Cardiac fibroblast (primary cell): ENCODE data around the gene BMPR1A.

Experiments
- DNase-seq, 2 donors: peaks; one replicate each; pipeline versions ENCODE4 v3.0.0 to v3.0.0-alpha.2; 2010; ENCODE audit warnings: low read depth in 2 of 2
- H3K4me3 ChIP-seq, 2 donors: replicated peaks in 1 of 2; 1 replicate in 1 of 2; 2 replicates in 1 of 2; pipeline ENCODE4 v1.5.1; 2011; ENCODE audit warnings: low read depth in 2 of 2, low read length in 2 of 2, mild to moderate bottlenecking in 2 of 2, moderate library complexity in 1 of 2
- TF ChIP-seq, protein P1 (sequence below): IDR thresholded peaks from one replicate; pipeline ENCODE4 v1.5.1; 2011; ENCODE audit warnings: low read depth, mild to moderate bottlenecking, low read length, inconsistent platforms

Gene BMPR1A

DNA sequence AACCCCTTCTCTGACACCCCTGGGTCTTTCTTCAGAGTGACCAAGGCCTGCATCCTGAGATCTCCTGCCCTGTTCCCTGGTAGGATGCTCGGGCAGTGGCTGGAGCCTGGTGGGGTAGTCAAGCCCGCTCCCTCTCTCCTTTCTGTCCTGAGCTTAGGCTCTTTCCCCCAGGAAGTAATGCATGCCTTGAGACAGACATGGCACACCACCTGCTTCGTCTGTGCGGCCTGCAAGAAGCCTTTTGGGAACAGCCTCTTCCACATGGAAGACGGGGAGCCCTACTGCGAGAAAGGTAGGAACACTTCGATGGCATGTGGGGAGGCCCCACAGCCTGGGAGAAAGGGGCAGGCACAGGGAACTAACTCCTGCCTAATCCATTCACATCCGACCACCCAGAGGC, 37.9 kb upstream of the BMPR1A start:
- no peak overlapping the region for H3K4me3 ChIP-seq
- TF ChIP-seq, protein P1, sequence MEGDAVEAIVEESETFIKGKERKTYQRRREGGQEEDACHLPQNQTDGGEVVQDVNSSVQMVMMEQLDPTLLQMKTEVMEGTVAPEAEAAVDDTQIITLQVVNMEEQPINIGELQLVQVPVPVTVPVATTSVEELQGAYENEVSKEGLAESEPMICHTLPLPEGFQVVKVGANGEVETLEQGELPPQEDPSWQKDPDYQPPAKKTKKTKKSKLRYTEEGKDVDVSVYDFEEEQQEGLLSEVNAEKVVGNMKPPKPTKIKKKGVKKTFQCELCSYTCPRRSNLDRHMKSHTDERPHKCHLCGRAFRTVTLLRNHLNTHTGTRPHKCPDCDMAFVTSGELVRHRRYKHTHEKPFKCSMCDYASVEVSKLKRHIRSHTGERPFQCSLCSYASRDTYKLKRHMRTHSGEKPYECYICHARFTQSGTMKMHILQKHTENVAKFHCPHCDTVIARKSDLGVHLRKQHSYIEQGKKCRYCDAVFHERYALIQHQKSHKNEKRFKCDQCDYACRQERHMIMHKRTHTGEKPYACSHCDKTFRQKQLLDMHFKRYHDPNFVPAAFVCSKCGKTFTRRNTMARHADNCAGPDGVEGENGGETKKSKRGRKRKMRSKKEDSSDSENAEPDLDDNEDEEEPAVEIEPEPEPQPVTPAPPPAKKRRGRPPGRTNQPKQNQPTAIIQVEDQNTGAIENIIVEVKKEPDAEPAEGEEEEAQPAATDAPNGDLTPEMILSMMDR, result no peak
- no peak for DNase-seq

DNA sequence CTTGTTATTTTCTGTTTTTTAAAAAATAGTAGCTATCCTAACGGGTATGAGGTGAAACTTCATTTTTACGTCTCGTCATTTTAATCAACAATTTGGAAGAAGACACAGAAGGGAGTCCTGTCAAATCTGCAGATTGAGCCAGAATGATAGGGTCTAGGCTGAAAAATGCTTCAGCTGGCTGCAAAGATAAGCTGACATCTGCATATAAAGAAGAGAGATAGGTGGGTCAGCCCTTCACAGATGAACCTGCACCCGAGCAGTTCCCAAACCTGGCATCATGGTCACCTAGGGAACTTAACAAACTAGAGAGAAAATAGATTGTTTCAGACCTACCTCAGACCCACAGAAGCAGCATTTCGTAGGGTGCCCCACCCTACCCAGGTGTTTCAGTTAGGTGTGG, 35.2 kb upstream of the BMPR1A start:
- H3K4me3 ChIP-seq, result no peak overlapping the region
- TF ChIP-seq, protein P1, result no peak
- no peak for DNase-seq

DNA sequence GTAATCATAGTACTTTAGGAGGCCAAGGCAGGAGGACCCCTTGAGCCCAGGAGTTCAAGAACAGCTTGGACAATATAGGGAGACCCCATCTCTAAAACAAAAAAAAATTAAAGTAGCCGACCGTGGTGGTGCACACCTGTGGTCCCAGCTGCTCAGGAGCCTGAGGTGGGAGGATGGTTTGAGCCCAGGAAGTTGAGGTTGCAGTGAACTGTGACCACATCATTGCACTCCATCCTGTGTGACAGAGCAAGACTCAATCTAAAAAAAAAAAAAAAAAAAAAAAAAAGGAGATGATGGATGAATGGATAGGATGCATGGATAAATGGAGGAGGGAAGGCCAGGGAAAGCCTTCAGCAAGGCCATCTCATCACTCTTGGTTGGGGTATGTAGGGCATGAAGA, 33.4 kb upstream of the BMPR1A start:
- DNase-seq, result no peak
- TF ChIP-seq, protein P1, result no peak

DNA sequence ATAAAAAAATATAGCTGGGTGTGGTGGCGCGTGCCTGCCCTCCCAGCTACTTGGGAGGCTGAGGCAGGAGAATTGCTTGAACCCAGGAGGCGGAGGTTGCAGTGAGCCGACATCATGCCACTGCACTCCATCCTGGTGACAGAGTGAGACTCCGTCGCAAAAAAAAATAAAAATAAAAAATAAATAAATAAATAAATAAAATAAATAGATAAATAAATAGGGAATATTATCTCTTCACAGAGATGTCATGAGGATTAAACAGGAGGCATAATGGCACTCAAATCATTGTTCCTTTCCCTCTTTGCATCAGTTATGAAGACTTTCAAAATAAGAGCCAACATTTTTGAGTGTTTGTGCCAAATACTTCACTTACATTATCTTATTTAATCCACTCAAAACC, 32.0 kb upstream of the BMPR1A start:
- H3K4me3 ChIP-seq, result no peak overlapping the region
- TF ChIP-seq, protein P1, result no peak
- DNase-seq, result no peak

More for the DNA sequence above, 33.4 kb upstream of the BMPR1A start:
- H3K4me3 ChIP-seq, result no peak overlapping the region

DNA sequence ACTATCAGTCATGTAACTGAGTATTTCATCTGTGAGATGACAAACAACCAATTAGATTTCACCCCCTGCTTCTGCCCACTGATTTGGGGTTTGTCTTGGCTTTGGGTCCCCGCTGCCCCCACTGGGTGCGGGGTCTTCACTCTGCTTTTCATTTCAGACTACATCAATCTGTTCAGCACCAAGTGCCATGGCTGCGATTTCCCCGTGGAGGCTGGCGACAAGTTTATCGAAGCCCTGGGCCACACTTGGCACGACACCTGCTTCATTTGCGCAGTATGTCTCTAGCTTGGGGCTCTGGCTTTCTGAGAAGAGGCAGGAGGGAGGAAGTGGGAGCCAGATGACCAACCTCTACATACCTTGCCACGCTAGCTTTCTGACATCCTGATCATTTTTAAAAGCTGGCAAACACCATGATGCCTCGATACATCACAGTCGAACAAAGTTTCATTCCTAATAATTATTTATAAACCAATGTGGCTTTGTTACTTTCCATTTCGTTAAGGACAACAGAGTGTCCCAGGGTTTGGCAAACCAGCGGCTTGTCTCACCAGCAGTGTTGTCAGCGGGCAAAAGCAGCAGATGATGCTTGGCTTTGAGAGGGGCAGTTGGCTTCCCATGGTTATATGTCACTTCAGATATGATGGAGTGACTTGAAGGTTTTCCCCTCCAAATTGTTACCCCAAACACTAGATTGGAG, 30.3 kb upstream of the BMPR1A start:
- TF ChIP-seq, protein P1, result no peak
- DNase-seq, result no peak
- H3K4me3 ChIP-seq, result no peak overlapping the region

DNA sequence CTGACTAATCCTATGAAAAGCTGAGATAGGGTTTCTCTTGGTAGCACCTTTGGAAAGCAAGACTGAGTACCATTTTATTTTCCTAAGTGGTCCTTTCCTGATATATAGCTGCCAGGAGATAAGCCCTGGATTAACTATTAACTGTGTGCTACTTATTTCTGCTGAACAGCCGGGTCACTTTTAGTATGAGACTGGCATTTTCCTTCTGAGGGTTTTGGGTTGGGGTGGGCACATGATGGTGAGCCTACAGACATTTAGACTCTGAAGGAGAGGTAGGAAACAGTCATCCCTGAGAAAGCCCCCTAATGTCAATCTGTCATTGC, 29.8 kb upstream of the BMPR1A start:
- TF ChIP-seq, protein P1, result no peak
- no peak overlapping the region for H3K4me3 ChIP-seq

DNA sequence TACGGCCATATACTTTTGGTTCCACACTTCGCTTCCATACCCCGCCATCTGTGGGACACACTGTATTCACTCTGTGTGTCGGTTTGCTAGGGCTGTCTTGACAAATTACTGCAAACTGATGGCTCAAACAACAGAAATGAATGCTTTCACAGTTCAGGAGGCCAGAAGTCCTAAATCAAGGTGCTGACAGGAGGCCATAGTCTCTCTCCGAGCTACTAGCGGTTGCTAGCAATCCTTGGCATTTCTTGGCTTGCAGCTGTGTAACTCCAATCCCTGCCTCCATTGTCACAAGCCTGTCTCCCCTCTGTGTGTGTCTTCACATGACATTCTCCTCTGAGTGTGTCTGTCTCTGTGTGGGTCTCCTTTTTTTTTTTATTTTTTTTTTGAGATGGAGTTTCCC, 28.9 kb upstream of the BMPR1A start:
- TF ChIP-seq, protein P1, result no peak
- no peak overlapping the region for H3K4me3 ChIP-seq
- DNase-seq, result no peak

More for the DNA sequence above, 29.8 kb upstream of the BMPR1A start:
- no peak for DNase-seq
